DOHH2 (cell line): ENCODE data around the gene TMC8.

ENCODE experiments used
- H3F3A ChIP-seq: fragments of 200-600 bp; sonication (generic), shearing (Covaris generic); 2 replicates; pipeline ENCODE4 v1.6.0; 2016; ENCODE audit warnings: antibody characterized with exemption, mild to moderate bottlenecking; ENCODE audit not compliant: control insufficient read depth, insufficient read depth
- H3K27ac ChIP-seq: fragments of 200-600 bp; sonication (generic); 2 replicates; pipeline ENCODE4 v1.5.1; 2014; ENCODE audit warnings: low read depth, mild to moderate bottlenecking, low read length, moderate library complexity
- H3K27me3 ChIP-seq: fragments of 200-600 bp; sonication (generic); 2 replicates; pipeline ENCODE4 v1.6.1; 2014; ENCODE audit warnings: mild to moderate bottlenecking, low read length, mixed read lengths; ENCODE audit not compliant: control insufficient read depth
- H3K36me3 ChIP-seq: fragments of 200-600 bp; sonication (generic); 2 replicates; pipeline ENCODE4 v1.6.1; 2014; ENCODE audit warnings: mild to moderate bottlenecking, low read length, moderate library complexity, mixed read lengths; ENCODE audit not compliant: control insufficient read depth
- H3K4me1 ChIP-seq: fragments of 200-600 bp; sonication (generic); 2 replicates; pipeline ENCODE4 v1.6.1; 2014; ENCODE audit warnings: mild to moderate bottlenecking, low read length, mixed read lengths; ENCODE audit not compliant: control insufficient read depth
- H3K4me2 ChIP-seq: fragments of 200-600 bp; sonication (generic); 2 replicates; pipeline ENCODE4 v1.6.0; 2014; ENCODE audit warnings: mild to moderate bottlenecking, low read length, moderate library complexity
- H3K4me3 ChIP-seq: fragments of 200-600 bp; sonication (generic); 2 replicates; pipeline ENCODE4 v1.5.1; 2014; ENCODE audit warnings: mild to moderate bottlenecking, low read length, mixed read lengths
- H3K79me2 ChIP-seq: fragments of 200-600 bp; sonication (generic); 2 replicates; pipeline ENCODE4 v1.6.1; 2014; ENCODE audit warnings: mild to moderate bottlenecking, low read length, mixed read lengths; ENCODE audit not compliant: control insufficient read depth
- H3K9me2 ChIP-seq: fragments of 200-600 bp; sonication (generic); replicated peaks from 2 replicates; pipeline ENCODE4 v1.6.1; 2014; ENCODE audit warnings: mild to moderate bottlenecking, low read length, mixed read lengths; ENCODE audit not compliant: control insufficient read depth
- H3K9me3 ChIP-seq: fragments of 200-600 bp; sonication (generic); 2 replicates; pipeline ENCODE4 v1.6.1; 2014; ENCODE audit warnings: antibody characterized with exemption, low read length, mixed read lengths; ENCODE audit not compliant: control insufficient read depth, insufficient read depth
- H4K20me1 ChIP-seq: fragments of 200-600 bp; sonication (generic); 2 replicates; pipeline ENCODE4 v1.6.0; 2014; ENCODE audit warnings: low read depth, mild to moderate bottlenecking, antibody characterized with exemption, low read length, moderate library complexity; ENCODE audit not compliant: control insufficient read depth, insufficient read depth
- CTCF ChIP-seq: fragments of 200-600 bp; sonication (generic); IDR thresholded peaks from one replicate; pipeline ENCODE4 v1.5.1; 2014; ENCODE audit warnings: antibody characterized with exemption, mild to moderate bottlenecking, low read depth, low read length; ENCODE audit not compliant: poor library complexity, severe bottlenecking
- EZH2phosphoT487 ChIP-seq: fragments of 200-600 bp; sonication (generic); IDR thresholded peaks from 2 replicates; pipeline ENCODE4 v1.6.1; 2017; ENCODE audit warnings: borderline replicate concordance, mild to moderate bottlenecking, antibody characterized with exemption, low read length, moderate library complexity, mixed read lengths

Gene TMC8

DNA sequence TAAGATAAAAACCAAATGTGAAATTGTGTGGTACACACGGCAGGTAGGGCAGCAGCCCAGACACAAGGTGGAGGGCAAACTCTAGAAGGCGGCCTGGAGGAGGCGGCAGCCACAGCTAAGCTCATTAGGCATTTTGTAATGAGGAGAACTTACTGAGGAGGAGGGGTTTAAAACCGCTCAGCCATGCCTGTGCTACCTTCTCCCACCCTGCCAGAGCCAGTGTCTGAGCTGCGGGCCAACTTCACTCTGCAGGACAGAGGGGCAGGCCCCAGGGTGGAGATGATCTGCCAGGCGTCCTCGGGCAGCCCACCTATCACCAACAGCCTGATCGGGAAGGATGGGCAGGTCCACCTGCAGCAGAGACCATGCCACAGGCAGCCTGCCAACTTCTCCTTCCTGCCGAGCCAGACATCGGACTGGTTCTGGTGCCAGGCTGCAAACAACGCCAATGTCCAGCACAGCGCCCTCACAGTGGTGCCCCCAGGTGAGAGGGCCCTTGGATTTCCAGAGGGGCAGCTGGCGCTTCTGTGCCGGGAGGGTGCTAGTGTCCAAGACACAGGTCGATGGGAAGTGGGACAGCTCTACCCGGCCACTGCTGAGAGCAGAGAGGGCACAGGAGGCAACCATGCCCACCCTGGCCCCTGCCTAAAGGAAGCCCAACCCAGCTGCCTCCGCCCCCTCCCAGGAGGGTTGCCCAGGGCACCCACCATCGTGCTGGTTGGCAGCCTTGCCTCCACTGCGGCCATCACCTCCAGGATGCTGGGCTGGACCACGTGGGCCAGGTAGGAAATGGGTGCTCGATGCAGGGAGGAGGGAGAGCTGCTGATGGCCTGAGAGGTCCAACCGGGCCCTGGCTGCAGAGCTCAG lies 33.5 kb downstream of the TMC8 start:
- H3K9me2 ChIP-seq, result no peaks in the 10 kb centered on the region
- no peak overlapping the region for H3K4me2 ChIP-seq
- H3F3A ChIP-seq, result peaks cover 5% of the 10 kb centered on the region
- H3K79me2 ChIP-seq, result peaks cover 14% of the 10 kb centered on the region
- no peaks in the 10 kb centered on the region for H3K27me3 ChIP-seq
- no peaks in the 10 kb centered on the region for H3K9me3 ChIP-seq
- no peak overlapping the region for H3K27ac ChIP-seq
- peaks cover 49% of the 10 kb centered on the region for H3K4me1 ChIP-seq
- TF ChIP-seq CTCF, result no peak
- H3K36me3 ChIP-seq, result peaks cover 2% of the 10 kb centered on the region
- H4K20me1 ChIP-seq, result peaks cover under 1% of the 10 kb centered on the region
- no peak overlapping the region for H3K4me3 ChIP-seq

- Histone ChIP-seq H3K9me2 (no peaks in the 10 kb centered on the region), H3K4me1 (peaks cover 49% of the 10 kb centered on the region), H4K20me1 (peaks cover 8% of the 10 kb centered on the region), H3K4me2 (no peak overlapping the region), H3K79me2 (peaks cover 23% of the 10 kb centered on the region), H3F3A (peaks cover 2% of the 10 kb centered on the region), H3K27me3 (no peaks in the 10 kb centered on the region), H3K27ac (no peak overlapping the region), H3K36me3 (peaks cover 11% of the 10 kb centered on the region), H3K9me3 (no peaks in the 10 kb centered on the region), H3K4me3 (no peak overlapping the region)
- TF ChIP-seq EZH2phosphoT487, result no peak
- TF ChIP-seq CTCF, result no peak
These were observed 34.4 kb downstream of the TMC8 start for GRCh38 chr17:78164748-78165607.

- peak overlapping the region; percentile 3; the same call in 1 of the 2 replicates for H3K4me2 ChIP-seq
- no peak overlapping the region for H3K27ac ChIP-seq
- peaks cover 2% of the 10 kb centered on the region for H3F3A ChIP-seq
- TF ChIP-seq CTCF (no peak), EZH2phosphoT487 (no peak)
- H4K20me1 ChIP-seq, result peaks cover 12% of the 10 kb centered on the region
- H3K27me3 ChIP-seq, result no peaks in the 10 kb centered on the region
- H3K9me3 ChIP-seq, result no peaks in the 10 kb centered on the region
- no peak overlapping the region for H3K4me3 ChIP-seq
- H3K79me2 ChIP-seq, result peaks cover 37% of the 10 kb centered on the region
- H3K9me2 ChIP-seq, result no peaks in the 10 kb centered on the region
- peaks cover 50% of the 10 kb centered on the region for H3K4me1 ChIP-seq
- peaks cover 25% of the 10 kb centered on the region for H3K36me3 ChIP-seq
These were observed 35.8 kb downstream of the TMC8 start for GRCh38 chr17:78166416-78166815.
